Upper lobe of left lung (tissue), 6 donors: ENCODE data around the gene PDE7B. TPM values are rescaled to one million over a fixed set of nuclear protein-coding genes. Genes with fewer than 3 reads are reported as not detected.

Experiments used
- ATAC-seq, 2 donors: fragments of 200-7000 bp; cut with Tn5 transposase; one replicate each; pipeline ENCODE4 v1.9.1; 2022; ENCODE audit warnings: mild to moderate bottlenecking in 2 of 2, moderate library complexity in 2 of 2; ENCODE audit not compliant: low FRiP score in 2 of 2
- DNase-seq, 2 donors: peaks; one replicate each; pipeline ENCODE4 v3.0.0-alpha.2; 2019 to 2020
- H3K27ac ChIP-seq, 4 donors: fragments of 200-600 bp; sonication (generic); one replicate each; pipeline ENCODE4 v1.5.1; 2016 to 2019
- H3K27me3 ChIP-seq, 4 donors: fragments of 200-600 bp; sonication (generic); one replicate each; pipeline ENCODE4 v1.5.1; 2017 to 2019
- H3K36me3 ChIP-seq, 4 donors: fragments of 200-600 bp; sonication (generic); one replicate each; pipeline ENCODE4 v1.5.1; 2016 to 2019
- H3K4me1 ChIP-seq, 4 donors: fragments of 200-600 bp; sonication (generic); one replicate each; pipeline ENCODE4 v1.5.1; 2018 to 2019
- H3K4me3 ChIP-seq, 4 donors: fragments of 200-600 bp; sonication (generic); one replicate each; pipeline ENCODE4 v1.5.1; 2017 to 2019; ENCODE audit warnings: mild to moderate bottlenecking in 2 of 4, moderate library complexity in 1 of 4
- H3K9me3 ChIP-seq, 4 donors: fragments of 200-600 bp; sonication (generic); one replicate each; pipeline ENCODE4 v1.5.1; 2018 to 2019
- CTCF ChIP-seq, 6 experiments: fragments of 450-650 bp in 4 of 6; fragments of 200-600 bp in 2 of 6; sonication (generic) in 2 of 6; IDR thresholded peaks; one replicate each; pipeline ENCODE4 v1.5.1; 2016 to 2019; ENCODE audit warnings: antibody characterized with exemption in 6 of 6
- EP300 ChIP-seq, 4 donors: sonication (generic); formaldehyde crosslinking; IDR thresholded peaks; one replicate each; pipeline ENCODE4 v1.5.1; 2017; ENCODE audit warnings: antibody characterized with exemption in 4 of 4, control low read depth in 2 of 4
- POLR2A ChIP-seq, 4 donors: fragments of 450-650 bp; IDR thresholded peaks; one replicate each; pipeline ENCODE4 v1.5.1; 2016 to 2017; ENCODE audit warnings: antibody characterized with exemption in 4 of 4, mild to moderate bottlenecking in 2 of 4
- POLR2AphosphoS5 ChIP-seq, 2 donors: sonication (generic); formaldehyde crosslinking; IDR thresholded peaks; one replicate each; pipeline ENCODE4 v1.5.1; 2017; ENCODE audit warnings: antibody characterized with exemption in 2 of 2
- WGBS, 2 donors: methylation state at CpG; one replicate each; pipeline ENCODE4 v1.1.5; 2017 to 2018; 5-methylcytosine and 5-hydroxymethylcytosine counted together
- total RNA-seq, 6 donors: library from RNA; depleted of rRNA in 4 of 6; stranded (reverse); fragments of >200 nt in 4 of 6; gene quantifications; one replicate each; pipeline versions ENCODE4 v1.1.0 to v1.2.1, GENCODE V29; 2016 to 2021
- donor health status: DM: no; HTN: no; CAD: no; lungs with moderate emphysema.
- donor health status: DM: no; HTN: yes; CAD: no; lungs with severe emphysema.

The PDE7B gene
- total RNA-seq, 6 donors from 2014 or later, result 1.0 to 4.4 (median 2.6) TPM

- H3K4me3 ChIP-seq, result no peak overlapping the region
- H3K27me3 ChIP-seq, result no peaks in the 10 kb centered on the region
- H3K27ac ChIP-seq, result no peak overlapping the region
- no peaks in the 10 kb centered on the region for H3K36me3 ChIP-seq
- ATAC-seq, result no peak
- TF ChIP-seq POLR2AphosphoS5 (IDR thresholded peaks at IDR 0.05) (no peak), CTCF (IDR thresholded peaks at IDR 0.05) (no peak), POLR2A (IDR thresholded peaks at IDR 0.05) (no peak), EP300 (IDR thresholded peaks at IDR 0.05) (no peak)
- H3K4me1 ChIP-seq, result no peaks in the 10 kb centered on the region
- H3K9me3 ChIP-seq, result no peaks in the 10 kb centered on the region
- no peak for DNase-seq
These were observed 292.9 kb downstream of the PDE7B start for GRCh38 chr6:136144251-136145023.

DNA sequence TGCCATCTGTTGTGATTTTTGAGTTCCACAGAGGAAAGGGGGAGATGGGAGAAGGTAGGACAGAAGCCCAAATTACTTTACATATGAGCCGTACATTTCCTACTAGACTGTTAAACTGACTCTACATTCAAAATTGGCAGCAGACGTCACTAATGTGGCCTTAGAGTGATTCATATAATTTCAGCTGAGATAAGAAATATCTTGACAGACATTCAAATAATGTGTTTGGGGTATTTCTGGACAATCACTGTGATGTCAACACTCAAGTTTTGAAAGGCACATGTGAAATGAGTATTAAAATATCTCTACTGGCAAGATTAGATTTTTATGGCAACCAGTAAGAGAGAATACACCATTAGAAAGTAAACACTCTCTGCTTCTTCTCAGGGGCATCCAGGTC lies 294.6 kb downstream of the PDE7B start:
- Histone ChIP-seq H3K36me3 (no peaks in the 10 kb centered on the region), H3K9me3 (no peaks in the 10 kb centered on the region), H3K4me1 (no peaks in the 10 kb centered on the region), H3K4me3 (no peak overlapping the region), H3K27ac (no peak overlapping the region), H3K27me3 (no peaks in the 10 kb centered on the region)
- no peak for DNase-seq
- WGBS, 2 donors, result 79 to 89% methylated on average over 2 of the region's 2 CpGs
- TF ChIP-seq EP300 (IDR thresholded peaks at IDR 0.05) (no peak), POLR2AphosphoS5 (IDR thresholded peaks at IDR 0.05) (no peak), CTCF (IDR thresholded peaks at IDR 0.05) (no peak), POLR2A (IDR thresholded peaks at IDR 0.05) (no peak)
- no peak for ATAC-seq

- 84 to 85% methylated on average over 2 of the region's 2 CpGs for WGBS, 2 donors
- Histone ChIP-seq H3K9me3 (no peaks in the 10 kb centered on the region), H3K4me1 (no peaks in the 10 kb centered on the region), H3K4me3 (no peak overlapping the region), H3K27me3 (no peaks in the 10 kb centered on the region), H3K36me3 (no peaks in the 10 kb centered on the region), H3K27ac (no peak overlapping the region)
- no peak for DNase-seq
- TF ChIP-seq EP300 (IDR thresholded peaks at IDR 0.05) (no peak), POLR2A (IDR thresholded peaks at IDR 0.05) (no peak), POLR2AphosphoS5 (IDR thresholded peaks at IDR 0.05) (no peak), CTCF (IDR thresholded peaks at IDR 0.05) (no peak)
- no peak for ATAC-seq
These were observed 295.8 kb downstream of the PDE7B start for GRCh38 chr6:136147342-136147741.

DNA sequence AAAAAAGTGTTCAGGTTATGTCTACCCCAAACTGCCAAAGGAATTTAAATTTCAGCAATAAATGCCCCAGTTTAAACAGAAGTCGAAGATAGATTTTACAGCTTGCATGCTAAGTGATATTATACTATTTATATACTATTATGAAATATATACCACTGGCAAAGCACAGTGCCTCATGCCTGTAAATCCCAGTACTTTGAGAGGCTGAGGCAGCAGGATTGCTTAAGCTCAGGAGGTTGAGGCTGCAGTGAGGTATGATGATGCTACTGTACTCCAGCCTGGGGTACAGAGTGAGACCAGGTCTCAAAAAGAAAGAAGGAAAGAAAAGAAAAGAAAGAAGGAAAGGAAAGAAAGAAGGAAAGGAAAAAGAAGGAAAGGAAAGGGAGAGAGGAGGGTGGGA lies 296.6 kb downstream of the PDE7B start:
- H3K9me3 ChIP-seq, result no peaks in the 10 kb centered on the region
- no peak for ATAC-seq
- H3K4me3 ChIP-seq, result no peak overlapping the region
- no peak for TF ChIP-seq EP300 (IDR thresholded peaks at IDR 0.05)
- TF ChIP-seq POLR2AphosphoS5 (IDR thresholded peaks at IDR 0.05), result no peak
- TF ChIP-seq CTCF (IDR thresholded peaks at IDR 0.05), result no peak
- TF ChIP-seq POLR2A (IDR thresholded peaks at IDR 0.05), result no peak
- no peak for DNase-seq
- H3K36me3 ChIP-seq, result no peaks in the 10 kb centered on the region
- 85 to 92% methylated on average over 1 of the region's 1 CpG for WGBS, 2 donors
- no peak overlapping the region for H3K27ac ChIP-seq
- no peaks in the 10 kb centered on the region for H3K4me1 ChIP-seq
- no peaks in the 10 kb centered on the region for H3K27me3 ChIP-seq

- no peak overlapping the region for H3K27ac ChIP-seq
- no peaks in the 10 kb centered on the region for H3K4me1 ChIP-seq
- H3K27me3 ChIP-seq, result no peaks in the 10 kb centered on the region
- WGBS, 2 donors, result 91 to 94% methylated on average over 5 of the region's 5 CpGs
- no peak for DNase-seq
- no peak for TF ChIP-seq POLR2A (IDR thresholded peaks at IDR 0.05)
- TF ChIP-seq CTCF (IDR thresholded peaks at IDR 0.05), result no peak
- no peak for TF ChIP-seq POLR2AphosphoS5 (IDR thresholded peaks at IDR 0.05)
- no peak for TF ChIP-seq EP300 (IDR thresholded peaks at IDR 0.05)
- no peak overlapping the region for H3K4me3 ChIP-seq
- H3K9me3 ChIP-seq, result no peaks in the 10 kb centered on the region
- no peaks in the 10 kb centered on the region for H3K36me3 ChIP-seq
- ATAC-seq, result no peak
These were observed 297.0 kb downstream of the PDE7B start for GRCh38 chr6:136148523-136148922.
